Endothelial cell of umbilical vein (primary cell): ENCODE data around the gene RAP1GDS1. TPM values are rescaled to one million over a fixed set of nuclear protein-coding genes. Genes with fewer than 3 reads are reported as not detected.

Experiments used
- BruUV-seq: library from RNA; stranded (reverse); fragments of 400-500 nt; replicated peaks from 2 replicates; lab custom pipeline; 2021; lab: Mats Ljungman, UMichigan
- CTCF ChIA-PET: fragments of 300-600, 350-600 bp; sonication (Branson Sonifier 250); formaldehyde crosslinking; loops from one replicate; lab custom pipeline; 2021; ENCODE audit warnings: antibody characterized with exemption, inconsistent platforms; lab: Charles Lee
- POLR2A ChIA-PET: fragments of 300-600, 350-600 bp; sonication (Branson Sonifier 250); formaldehyde crosslinking; loops from one replicate; lab custom pipeline; 2021; ENCODE audit warnings: antibody characterized with exemption, inconsistent platforms; lab: Charles Lee
- DNase-seq: peaks from one replicate; pipeline ENCODE4 v3.0.0-alpha.2; 2011; ENCODE audit warnings: low read depth, low spot score
- FAIRE-seq: peaks from 2 replicates; lab custom pipeline; 2011; peaks lifted over from hg19 to GRCh38; lab: Jason Lieb, UNC
- H2AFZ ChIP-seq: 2 replicates; pipeline ENCODE4 v1.6.0; 2012; ENCODE audit warnings: low read depth, low read length, control low read depth, inconsistent platforms
- H3K27ac ChIP-seq: 2 replicates; pipeline ENCODE4 v1.5.1; 2011; ENCODE audit warnings: low read depth, mild to moderate bottlenecking, control low read depth, low read length, moderate library complexity; ENCODE audit not compliant: insufficient read depth
- H3K27me3 ChIP-seq, 2 experiments: 2 replicates each; pipeline versions ENCODE4 v1.6.0 to v1.6.1; 2011; ENCODE audit warnings: low read length in 2 of 2, mixed read lengths in 1 of 2; ENCODE audit not compliant: control insufficient read depth in 2 of 2, insufficient read depth in 2 of 2
- H3K36me3 ChIP-seq, 2 experiments: 2 replicates in 1 of 2; 3 replicates in 1 of 2; pipeline ENCODE4 v1.5.1; 2011; ENCODE audit warnings: low read length in 2 of 2, mild to moderate bottlenecking in 1 of 2, moderate library complexity in 1 of 2; ENCODE audit not compliant: control insufficient read depth in 2 of 2, insufficient read depth in 2 of 2; ENCODE audit errors: extremely low read depth in 1 of 2
- H3K4me1 ChIP-seq: 3 replicates; pipeline ENCODE4 v1.5.1; 2011; ENCODE audit warnings: mild to moderate bottlenecking, low read length; ENCODE audit not compliant: control insufficient read depth, insufficient read depth; ENCODE audit errors: extremely low read depth
- H3K4me2 ChIP-seq: 2 replicates; pipeline ENCODE4 v1.6.1; 2011; ENCODE audit warnings: low read length, control low read depth, mixed read lengths; ENCODE audit not compliant: insufficient read depth
- H3K4me3 ChIP-seq, 3 experiments: fragments of 200-600 bp in 1 of 3; sonication (generic), shearing (Covaris generic) in 1 of 3; replicated peaks in 1 of 3; 2 replicates each; pipeline ENCODE4 v1.5.1; 2011 to 2016; ENCODE audit warnings: control low read depth in 3 of 3, low read length in 3 of 3, mild to moderate bottlenecking in 2 of 3, inconsistent platforms in 1 of 3, low read depth in 1 of 3, moderate library complexity in 1 of 3; ENCODE audit not compliant: insufficient read depth in 1 of 3
- H3K79me2 ChIP-seq: 2 replicates; pipeline ENCODE4 v1.6.0; 2012; ENCODE audit warnings: low read length, inconsistent platforms; ENCODE audit not compliant: control insufficient read depth, insufficient read depth
- H3K9ac ChIP-seq: replicated peaks from 2 replicates; pipeline ENCODE3; 2011; ENCODE audit warnings: low read length, control low read depth; ENCODE audit not compliant: insufficient read depth; ENCODE audit errors: extremely low read depth
- H3K9me1 ChIP-seq: replicated peaks from 3 replicates; pipeline ENCODE4 v1.6.0; 2011; ENCODE audit warnings: mild to moderate bottlenecking, low read length; ENCODE audit not compliant: control insufficient read depth, insufficient read depth; ENCODE audit errors: extremely low read depth
- H3K9me3 ChIP-seq: replicated peaks from 2 replicates; pipeline ENCODE4 v1.5.1; 2012; ENCODE audit warnings: low read length, inconsistent platforms; ENCODE audit not compliant: control insufficient read depth, insufficient read depth
- H4K20me1 ChIP-seq: replicated peaks from 2 replicates; pipeline ENCODE3; 2011; ENCODE audit warnings: mild to moderate bottlenecking, low read length; ENCODE audit not compliant: control insufficient read depth, insufficient read depth; ENCODE audit errors: extremely low read depth
- EZH2 ChIP-seq: IDR thresholded peaks from 2 replicates; pipeline ENCODE4 v1.6.1; 2012; ENCODE audit warnings: borderline replicate concordance, low read depth, mild to moderate bottlenecking, moderate library complexity, low read length, inconsistent platforms; ENCODE audit not compliant: severe bottlenecking
- FOS ChIP-seq: IDR thresholded peaks from 2 replicates; pipeline ENCODE4 v1.6.1; 2011; ENCODE audit warnings: mild to moderate bottlenecking, low read length, moderate library complexity, borderline replicate concordance; ENCODE audit not compliant: insufficient read depth
- GATA2 ChIP-seq: IDR thresholded peaks from 2 replicates; pipeline ENCODE4 v1.7.0; 2011; ENCODE audit warnings: low read depth, mild to moderate bottlenecking, moderate library complexity, mixed read lengths, low read length; ENCODE audit not compliant: insufficient read length, insufficient read depth
- JUN ChIP-seq: IDR thresholded peaks from 2 replicates; pipeline ENCODE4 v1.6.1; 2011; ENCODE audit warnings: borderline replicate concordance, low read depth; ENCODE audit not compliant: insufficient read length, insufficient read depth
- MYC ChIP-seq: IDR thresholded peaks from one replicate; pipeline ENCODE4 v1.6.1; 2011; ENCODE audit warnings: mild to moderate bottlenecking, low read depth, low read length
- POLR2A ChIP-seq: IDR thresholded peaks from 2 replicates; pipeline ENCODE4 v1.6.1; 2012; ENCODE audit warnings: low read depth, mild to moderate bottlenecking, control low read depth, low read length
- POLR2AphosphoS5 ChIP-seq: IDR thresholded peaks from 2 replicates; pipeline ENCODE4 v1.6.1; 2012; ENCODE audit warnings: low read depth, mild to moderate bottlenecking, control low read depth, low read length, moderate library complexity; ENCODE audit not compliant: insufficient read depth
- dilution Hi-C: fragments of 300-500 bp; cut with MboI; formaldehyde crosslinking; loops from one replicate; pipeline ENCODE4 v1.15.0; 2019; ENCODE audit warnings: low sequenced_read_pairs; ENCODE audit not compliant: extremely low pct_ligation_motif_present
- intact Hi-C: fragments of 100-400 bp; cut with micrococcal nuclease; formaldehyde crosslinking; loops from one replicate; pipeline ENCODE4 v1.10.0; 2022
- polyA plus RNA-seq, 4 experiments: library from polyadenylated mRNA; depleted of rRNA in 3 of 4; stranded (reverse) in 3 of 4; unstranded in 1 of 4; fragments of >200 nt; gene quantifications; 2 replicates each; pipeline versions ENCODE4 v1.2.1 to v1.2.3, GENCODE V29; 2011 to 2012; ENCODE audit warnings: missing spikeins in 1 of 4
- total RNA-seq: library from RNA; stranded (reverse); gene quantifications from 2 replicates; pipeline ENCODE4 v1.2.3, GENCODE V29; 2021
- TF ChIP-seq, protein P1 (sequence below), 2 donors: IDR thresholded peaks; 1 replicate in 1 of 2; 2 replicates in 1 of 2; pipeline ENCODE4 v1.5.1; 2011; ENCODE audit warnings: low read length in 2 of 2, mild to moderate bottlenecking in 2 of 2, moderate library complexity in 2 of 2, control low read depth in 1 of 2, inconsistent platforms in 1 of 2, low read depth in 1 of 2; ENCODE audit not compliant: insufficient read depth in 1 of 2; ENCODE audit errors: extremely low read depth in 1 of 2
- TF ChIP-seq, protein P2 (sequence below): IDR thresholded peaks from 2 replicates; pipeline ENCODE4 v1.6.1; 2011; ENCODE audit not compliant: insufficient read depth, insufficient read length

RAP1GDS1 gene
- total and polyA plus RNA-seq, 2 donors (not counting 3 experiments of a cell fraction or from before 2014, with no cell fraction given): 17.6 to 52.8 TPM

DNA sequence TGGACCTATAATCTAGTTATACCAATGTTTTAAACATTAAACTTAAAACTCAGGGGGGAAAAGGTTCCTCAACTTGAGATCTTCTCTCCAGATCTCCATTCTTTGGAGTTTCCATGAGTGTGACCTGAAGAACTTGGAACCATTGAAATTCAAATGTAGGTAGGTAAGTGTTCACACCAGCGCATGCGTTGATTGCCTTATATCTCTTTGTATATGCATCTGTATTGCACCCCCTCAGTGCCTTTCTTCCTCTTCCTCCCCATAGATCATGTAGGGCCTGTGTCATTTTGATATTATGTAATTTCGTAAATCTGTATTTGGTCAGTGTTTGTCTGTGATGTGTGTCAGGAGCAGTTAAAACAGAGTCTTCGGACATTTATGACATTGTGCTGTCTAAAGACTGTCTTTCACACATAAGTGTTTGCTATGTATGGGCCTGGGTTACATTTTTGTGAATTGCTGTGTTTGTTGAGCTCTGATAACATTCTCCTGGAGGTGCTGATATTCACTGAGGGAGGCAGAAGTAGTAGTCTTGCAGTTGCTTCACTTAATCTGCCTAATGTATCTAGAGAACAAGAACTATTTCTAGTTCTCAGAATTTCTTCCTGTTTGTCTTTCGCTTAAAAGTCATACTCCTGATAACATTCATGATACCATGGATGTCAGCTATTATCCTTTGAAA is 126.3 kb downstream of the RAP1GDS1 start:
- dilution Hi-C loops (no loop called here), intact Hi-C loops (no loop called here)
- POLR2A ChIA-PET: no interaction called here
- no peak for TF ChIP-seq EZH2
- no peak for TF ChIP-seq POLR2AphosphoS5
- no peak for TF ChIP-seq POLR2A
- TF ChIP-seq GATA2: no peak
- TF ChIP-seq, protein P1, sequence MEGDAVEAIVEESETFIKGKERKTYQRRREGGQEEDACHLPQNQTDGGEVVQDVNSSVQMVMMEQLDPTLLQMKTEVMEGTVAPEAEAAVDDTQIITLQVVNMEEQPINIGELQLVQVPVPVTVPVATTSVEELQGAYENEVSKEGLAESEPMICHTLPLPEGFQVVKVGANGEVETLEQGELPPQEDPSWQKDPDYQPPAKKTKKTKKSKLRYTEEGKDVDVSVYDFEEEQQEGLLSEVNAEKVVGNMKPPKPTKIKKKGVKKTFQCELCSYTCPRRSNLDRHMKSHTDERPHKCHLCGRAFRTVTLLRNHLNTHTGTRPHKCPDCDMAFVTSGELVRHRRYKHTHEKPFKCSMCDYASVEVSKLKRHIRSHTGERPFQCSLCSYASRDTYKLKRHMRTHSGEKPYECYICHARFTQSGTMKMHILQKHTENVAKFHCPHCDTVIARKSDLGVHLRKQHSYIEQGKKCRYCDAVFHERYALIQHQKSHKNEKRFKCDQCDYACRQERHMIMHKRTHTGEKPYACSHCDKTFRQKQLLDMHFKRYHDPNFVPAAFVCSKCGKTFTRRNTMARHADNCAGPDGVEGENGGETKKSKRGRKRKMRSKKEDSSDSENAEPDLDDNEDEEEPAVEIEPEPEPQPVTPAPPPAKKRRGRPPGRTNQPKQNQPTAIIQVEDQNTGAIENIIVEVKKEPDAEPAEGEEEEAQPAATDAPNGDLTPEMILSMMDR (IDR thresholded peaks at IDR 0.05; ENCODE audit: extremely low read depth in 1 of 2, insufficient read depth in 1 of 2, low read depth in 1 of 2, low read length in 2 of 2): no peak
- TF ChIP-seq, protein P2, sequence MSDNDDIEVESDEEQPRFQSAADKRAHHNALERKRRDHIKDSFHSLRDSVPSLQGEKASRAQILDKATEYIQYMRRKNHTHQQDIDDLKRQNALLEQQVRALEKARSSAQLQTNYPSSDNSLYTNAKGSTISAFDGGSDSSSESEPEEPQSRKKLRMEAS: no peak
- TF ChIP-seq JUN: no peak
- TF ChIP-seq FOS: no peak
- no peak for TF ChIP-seq MYC
- Histone ChIP-seq H3K27me3 (no peaks in the 10 kb centered on the region), H3K9me1 (no peaks in the 10 kb centered on the region), H3K36me3 (no peaks in the 10 kb centered on the region), H3K4me3 (no peak overlapping the region), H4K20me1 (no peaks in the 10 kb centered on the region), H3K79me2 (no peaks in the 10 kb centered on the region), H3K27ac (no peak overlapping the region), H3K4me1 (no peaks in the 10 kb centered on the region), H3K4me2 (no peak overlapping the region), H3K9ac (no peak overlapping the region), H3K9me3 (no peaks in the 10 kb centered on the region), H2AFZ (no peak overlapping the region)
- FAIRE-seq (no peak), DNase-seq (no peak)
- CTCF ChIA-PET: interaction anchor here (0.6 to 1.4 kb wide), 5 partner anchors 10 to 132 kb away, joined by 3 to 5 read pairs (median 4); no protein-coding TSS in a partner anchor
- BruUV-seq: no TSS peak
